ENCODE data around the gene CYP4F3. TPM values are rescaled to one million over a fixed set of nuclear protein-coding genes. Genes with fewer than 3 reads are reported as not detected.
"Not testable (repeated sequence)": the region's sequence is repeated elsewhere in the genome, so short reads cannot be mapped to it uniquely, and the experiment has no call there.

Gene CYP4F3, protein sequence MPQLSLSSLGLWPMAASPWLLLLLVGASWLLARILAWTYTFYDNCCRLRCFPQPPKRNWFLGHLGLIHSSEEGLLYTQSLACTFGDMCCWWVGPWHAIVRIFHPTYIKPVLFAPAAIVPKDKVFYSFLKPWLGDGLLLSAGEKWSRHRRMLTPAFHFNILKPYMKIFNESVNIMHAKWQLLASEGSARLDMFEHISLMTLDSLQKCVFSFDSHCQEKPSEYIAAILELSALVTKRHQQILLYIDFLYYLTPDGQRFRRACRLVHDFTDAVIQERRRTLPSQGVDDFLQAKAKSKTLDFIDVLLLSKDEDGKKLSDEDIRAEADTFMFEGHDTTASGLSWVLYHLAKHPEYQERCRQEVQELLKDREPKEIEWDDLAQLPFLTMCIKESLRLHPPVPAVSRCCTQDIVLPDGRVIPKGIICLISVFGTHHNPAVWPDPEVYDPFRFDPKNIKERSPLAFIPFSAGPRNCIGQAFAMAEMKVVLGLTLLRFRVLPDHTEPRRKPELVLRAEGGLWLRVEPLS
- 0.18 and 0.32 TPM in 2 replicates for total RNA-seq

DNA sequence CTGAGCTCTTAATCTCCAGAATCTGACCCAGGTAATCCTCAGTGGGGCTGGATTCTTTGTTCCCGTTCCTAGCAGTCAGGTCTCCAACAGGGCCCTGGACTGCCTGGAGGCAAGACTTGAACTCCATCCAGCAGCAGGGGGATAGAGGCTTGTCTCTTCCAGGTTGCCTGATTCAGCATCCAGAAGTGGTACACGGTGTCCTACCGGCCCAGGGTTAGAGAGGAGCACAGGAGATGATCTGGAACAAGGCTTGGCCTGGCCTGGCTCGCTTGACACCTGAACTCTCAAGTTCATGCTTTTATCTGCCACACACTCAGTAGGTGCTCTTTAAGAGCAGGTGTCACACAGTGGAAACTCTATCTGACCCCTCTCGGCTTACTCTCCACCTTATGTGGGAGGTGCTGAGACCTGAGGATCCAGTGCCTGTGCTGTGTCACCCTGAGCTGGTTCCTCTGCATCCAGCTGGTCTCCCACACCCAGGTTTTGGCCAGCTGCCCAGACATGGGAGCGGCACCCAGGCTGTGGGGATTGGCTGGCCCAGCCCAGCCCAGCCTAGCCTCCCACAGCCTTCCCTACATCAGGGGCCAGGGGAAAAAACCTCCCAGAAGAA lies at the start of gene CYP4F3:
Gene CYP4F3, plus strand, starts transcription at position 604 of the 610 bp plus-strand sequence. CDS start 519 bp downstream, outside the sequence.
- intact Hi-C loops (cut with micrococcal nuclease), result no loop called here

GRCh38 chr19:15591796-15592195 lies 48.9 kb upstream of the CYP4F3 start:
- intact Hi-C loops (cut with micrococcal nuclease), result no loop called here

GRCh38 chr19:15592506-15592905 lies 48.2 kb upstream of the CYP4F3 start:
- intact Hi-C loops (cut with micrococcal nuclease), result not testable (repeated sequence)

- intact Hi-C loops (cut with micrococcal nuclease), result not testable (repeated sequence)
These were observed 46.9 kb upstream of the CYP4F3 start for GRCh38 chr19:15593766-15594165.

GRCh38 chr19:15595069-15595468 lies 45.6 kb upstream of the CYP4F3 start:
- intact Hi-C loops (cut with micrococcal nuclease), result no loop called here

GRCh38 chr19:15607978-15608925 lies 32.4 kb upstream of the CYP4F3 start:
- intact Hi-C loops (cut with micrococcal nuclease), result not testable (repeated sequence)

DNA sequence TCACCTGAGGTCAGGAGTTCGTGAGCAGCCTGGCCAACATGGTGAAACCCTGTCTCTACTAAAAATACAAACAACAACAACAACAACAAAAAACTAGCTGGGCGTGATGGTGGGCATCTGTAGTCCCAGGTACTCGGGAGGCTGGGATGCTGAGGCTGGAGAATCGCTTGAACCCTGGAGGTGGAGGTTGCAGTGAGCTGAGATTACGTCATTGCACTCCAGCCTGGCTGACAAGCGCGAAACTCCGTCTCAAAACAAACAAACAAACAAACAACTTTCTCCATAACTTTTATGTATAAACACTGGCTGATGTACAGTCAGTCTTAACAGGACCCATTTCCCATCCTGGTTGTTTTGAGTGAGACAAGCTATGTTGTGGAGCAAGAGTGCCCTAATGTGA lies 31.4 kb upstream of the CYP4F3 start:
- intact Hi-C loops (cut with micrococcal nuclease), result no loop called here

DNA sequence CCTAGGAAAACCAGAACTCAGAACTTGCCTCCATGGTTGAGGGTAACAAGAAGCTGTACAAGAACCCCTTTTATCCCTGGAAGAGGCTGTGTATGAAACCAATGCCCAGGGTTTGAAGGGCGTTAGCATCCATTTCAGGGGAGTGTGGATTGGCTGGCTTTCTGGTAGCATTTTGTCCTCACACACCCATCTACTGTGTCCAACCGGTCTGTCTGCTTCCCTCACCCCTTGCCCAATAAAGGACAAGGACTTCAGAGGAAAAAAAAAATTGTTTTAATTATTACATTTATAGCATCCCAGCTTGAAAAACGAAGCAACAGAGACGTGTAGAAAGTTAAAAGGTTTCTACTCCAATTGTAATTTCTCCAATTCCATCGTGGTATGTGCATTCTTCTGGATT lies 28.4 kb upstream of the CYP4F3 start:
- intact Hi-C loops (cut with micrococcal nuclease), result no loop called here

GRCh38 chr19:15613338-15613737 lies 27.4 kb upstream of the CYP4F3 start:
- intact Hi-C loops (cut with micrococcal nuclease), result no loop called here

- intact Hi-C loops (cut with micrococcal nuclease), result no loop called here
These were observed 26.0 kb upstream of the CYP4F3 start, which contains the start of gene CYP4F8 for GRCh38 chr19:15614507-15615379. Gene CYP4F8 (plus strand): TSS chr19:15615218. CDS start chr19:15615617, 399 bp downstream.

DNA sequence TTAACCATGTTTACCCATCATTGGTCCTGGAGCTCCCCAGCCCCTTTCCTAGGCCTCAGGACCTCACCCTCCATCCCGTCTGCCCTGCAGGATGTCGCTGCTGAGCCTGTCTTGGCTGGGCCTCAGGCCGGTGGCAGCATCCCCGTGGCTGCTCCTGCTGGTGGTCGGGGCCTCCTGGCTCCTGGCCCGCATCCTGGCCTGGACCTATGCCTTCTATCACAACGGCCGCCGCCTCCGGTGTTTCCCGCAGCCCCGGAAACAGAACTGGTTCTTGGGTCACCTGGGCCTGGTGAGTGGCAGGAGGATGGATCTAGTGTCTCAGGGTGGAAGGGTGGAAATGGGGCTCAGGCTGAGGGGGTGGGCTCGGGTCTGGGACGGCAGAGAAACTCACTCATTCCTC lies 25.2 kb upstream of the CYP4F3 start:
- intact Hi-C loops (cut with micrococcal nuclease), result no loop called here

DNA sequence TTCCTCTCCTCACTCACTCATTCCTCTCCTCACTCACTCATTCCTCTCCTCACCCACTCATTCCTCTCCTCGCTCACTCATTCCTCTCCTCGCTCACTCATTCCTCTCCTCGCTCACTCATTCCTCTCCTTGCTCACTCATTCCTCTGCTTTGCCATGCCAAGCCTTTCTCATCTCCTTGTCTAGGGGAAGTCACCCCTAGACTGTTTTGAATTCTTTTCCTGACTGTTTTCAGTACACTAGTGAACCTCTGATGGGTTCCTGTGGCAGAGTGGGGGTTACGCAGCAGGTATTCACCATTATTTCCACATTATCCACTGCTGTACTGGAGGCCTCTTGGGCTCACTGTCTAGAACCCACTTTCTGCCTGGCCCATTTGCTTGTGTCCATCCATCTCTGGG lies 24.5 kb upstream of the CYP4F3 start:
- intact Hi-C loops (cut with micrococcal nuclease), result no loop called here

GRCh38 chr19:15616627-15617270 lies 23.9 kb upstream of the CYP4F3 start:
- intact Hi-C loops (cut with micrococcal nuclease), result no loop called here

- intact Hi-C loops (cut with micrococcal nuclease), result no loop called here
These were observed 22.4 kb upstream of the CYP4F3 start for GRCh38 chr19:15618321-15618720.

DNA sequence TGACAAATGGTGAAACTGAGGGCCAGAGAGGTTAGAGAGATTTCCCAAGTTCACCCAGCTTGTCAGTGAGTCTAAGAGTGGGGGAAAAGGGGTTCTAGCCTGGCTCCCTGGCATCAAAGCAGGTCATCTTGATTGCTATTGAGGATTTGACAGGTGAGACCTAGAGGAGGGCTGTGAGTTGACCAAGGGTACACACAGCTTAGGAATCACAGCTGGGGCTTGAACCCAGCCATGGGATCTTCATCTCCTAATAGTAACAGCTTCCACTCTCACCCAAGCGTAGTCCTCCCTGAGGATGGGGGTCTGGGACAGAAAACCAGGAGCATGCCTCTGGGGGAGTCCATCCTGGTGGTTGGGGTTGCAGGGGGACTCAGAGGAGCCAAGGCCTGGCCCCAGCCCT lies 18.9 kb upstream of the CYP4F3 start:
- intact Hi-C loops (cut with micrococcal nuclease), result loop anchor here (10.0 kb wide), 1 partner anchor 403 kb away; no protein-coding TSS in a partner anchor

- intact Hi-C loops (cut with micrococcal nuclease), result loop anchor here (10.0 kb wide), 1 partner anchor 402 kb away; no protein-coding TSS in a partner anchor
These were observed 17.7 kb upstream of the CYP4F3 start for GRCh38 chr19:15622991-15623390.

- intact Hi-C loops (cut with micrococcal nuclease), result loop anchor here (10.0 kb wide), 1 partner anchor 401 kb away; no protein-coding TSS in a partner anchor
These were observed 16.9 kb upstream of the CYP4F3 start for GRCh38 chr19:15623711-15624318.

- intact Hi-C loops (cut with micrococcal nuclease), result loop anchor here (1.0 to 10.0 kb wide), 2 partner anchors 241 to 396 kb away; no protein-coding TSS in a partner anchor
These were observed 12.3 kb upstream of the CYP4F3 start for GRCh38 chr19:15628236-15629002.

Data from T-helper 2 cell treated with Interferon-gamma antibody and Interleukin-4, amounts not matched to agents 100 ng/mL and 5 ng/mL, for 36 hours (primary cell).